COR-L47 (cell line): ENCODE results near the gene TK2.
"Not testable (repeated sequence)": the region's sequence is repeated elsewhere in the genome, so short reads cannot be mapped to it uniquely, and the experiment has no call there.

ENCODE experiments used
- DNase-seq: peaks from one replicate; lab custom pipeline; 2025; lab: John Stamatoyannopoulos, UW

The TK2 gene

GRCh38 chr16:66468321-66468965 lies 81.5 kb downstream of the TK2 start:
- no peak for DNase-seq

- no peak for DNase-seq
These were observed 82.3 kb downstream of the TK2 start for GRCh38 chr16:66467611-66468010.

- not testable (repeated sequence) for DNase-seq
These were observed 83.3 kb downstream of the TK2 start for GRCh38 chr16:66466636-66467035.

- DNase-seq = not testable (repeated sequence)
These were observed 84.0 kb downstream of the TK2 start for GRCh38 chr16:66465946-66466345.

GRCh38 chr16:66462912-66463311 lies 87.0 kb downstream of the TK2 start:
- no peak for DNase-seq

- DNase-seq = no peak
These were observed 89.2 kb downstream of the TK2 start for GRCh38 chr16:66460703-66461102.

GRCh38 chr16:66459878-66460277 lies 90.0 kb downstream of the TK2 start:
- DNase-seq = no peak

GRCh38 chr16:66458853-66459252 lies 91.1 kb downstream of the TK2 start:
- DNase-seq = no peak

GRCh38 chr16:66458292-66458691 lies 91.6 kb downstream of the TK2 start:
- DNase-seq = no peak
